IMR-90 (cell line): ENCODE measurements around the gene PID1. TPM values are rescaled to one million over a fixed set of nuclear protein-coding genes. Genes with fewer than 3 reads are reported as not detected.

ENCODE experiments used
- ATAC-seq: fragments of 200-7000 bp; cut with Tn5 transposase; 2 replicates; pipeline ENCODE4 v1.9.1; 2020; ENCODE audit warnings: low read depth, mild to moderate bottlenecking, moderate library complexity
- BruUV-seq: library from RNA; stranded (reverse); fragments of 400-500 nt; replicated peaks from 2 replicates; lab custom pipeline; 2021; lab: Mats Ljungman, UMichigan
- CTCF ChIA-PET: fragments of 300-600 bp; formaldehyde crosslinking; extraction: SDS; loops from one replicate; lab custom pipeline; 2021; ENCODE audit warnings: antibody characterized with exemption; lab: Yijun Ruan, JAX
- POLR2A ChIA-PET: fragments of 300-600 bp; sonication (Branson Sonifier 250); formaldehyde crosslinking; loops from one replicate; lab custom pipeline; 2022; ENCODE audit warnings: antibody characterized with exemption; ENCODE audit not compliant: unreplicated experiment; lab: Charles Lee
- DNase-seq: peaks from one replicate; pipeline ENCODE4 v3.0.0; 2013
- H2AFZ ChIP-seq: replicated peaks from 2 replicates; pipeline ENCODE3; 2013; ENCODE audit warnings: low read length, mild to moderate bottlenecking; ENCODE audit not compliant: poor library complexity
- H2AK5ac ChIP-seq: 2 replicates; pipeline ENCODE4 v1.6.1; 2013; ENCODE audit warnings: low read depth, low read length, inconsistent platforms
- H2AK9ac ChIP-seq: replicated peaks from 2 replicates; pipeline ENCODE3; 2013; ENCODE audit warnings: mild to moderate bottlenecking, low read depth, low read length, moderate library complexity; ENCODE audit not compliant: poor library complexity
- H2BK120ac ChIP-seq: 2 replicates; pipeline ENCODE4 v1.6.1; 2013; ENCODE audit warnings: low read depth, low read length, inconsistent platforms
- H2BK15ac ChIP-seq: 3 replicates; pipeline ENCODE4 v1.6.1; 2013; ENCODE audit warnings: low read depth, low read length, inconsistent platforms
- H2BK20ac ChIP-seq: 2 replicates; pipeline ENCODE4 v1.6.1; 2013; ENCODE audit warnings: low read depth, mild to moderate bottlenecking, inconsistent platforms, low read length, moderate library complexity
- H2BK5ac ChIP-seq: 2 replicates; pipeline ENCODE4 v1.6.1; 2013; ENCODE audit warnings: mild to moderate bottlenecking, low read depth, low read length, inconsistent platforms; ENCODE audit not compliant: poor library complexity, severe bottlenecking
- H3K14ac ChIP-seq: replicated peaks from 2 replicates; pipeline ENCODE4 v1.6.1; 2013; ENCODE audit warnings: low read depth, low read length, inconsistent platforms
- H3K18ac ChIP-seq: 2 replicates; pipeline ENCODE4 v1.6.1; 2013; ENCODE audit warnings: low read depth, low read length, control low read depth
- H3K23ac ChIP-seq: 2 replicates; pipeline ENCODE4 v1.6.1; 2013; ENCODE audit warnings: low read depth, low read length, inconsistent platforms
- H3K27ac ChIP-seq: 2 replicates; pipeline ENCODE4 v1.5.1; 2013; ENCODE audit warnings: mild to moderate bottlenecking, control low read depth, low read length; ENCODE audit not compliant: insufficient read depth
- H3K27me3 ChIP-seq: 2 replicates; pipeline ENCODE4 v1.6.1; 2013; ENCODE audit warnings: low read length; ENCODE audit not compliant: control insufficient read depth, insufficient read depth
- H3K36me3 ChIP-seq: 2 replicates; pipeline ENCODE4 v1.6.1; 2013; ENCODE audit warnings: low read length, mixed read lengths; ENCODE audit not compliant: control insufficient read depth, insufficient read depth
- H3K4ac ChIP-seq: 2 replicates; pipeline ENCODE4 v1.6.1; 2013; ENCODE audit warnings: low read depth, low read length, inconsistent platforms
- H3K4me1 ChIP-seq: 2 replicates; pipeline ENCODE4 v1.6.1; 2013; ENCODE audit warnings: low read length, mixed read lengths; ENCODE audit not compliant: control insufficient read depth, insufficient read depth
- H3K4me2 ChIP-seq: 2 replicates; pipeline ENCODE4 v1.6.1; 2013; ENCODE audit warnings: low read depth, mild to moderate bottlenecking, control low read depth, low read length, moderate library complexity
- H3K4me3 ChIP-seq: 2 replicates; pipeline ENCODE4 v1.5.1; 2013; ENCODE audit warnings: low read depth, mild to moderate bottlenecking, control low read depth, low read length, moderate library complexity; ENCODE audit not compliant: insufficient read depth
- H3K56ac ChIP-seq: 2 replicates; pipeline ENCODE4 v1.6.1; 2013; ENCODE audit warnings: low read length, inconsistent platforms; ENCODE audit not compliant: insufficient read depth; ENCODE audit errors: extremely low read depth
- H3K79me1 ChIP-seq, 2 experiments: 2 replicates each; pipeline ENCODE4 v1.6.1; 2013; ENCODE audit warnings: low read length in 2 of 2, inconsistent platforms in 1 of 2, low read depth in 1 of 2
- H3K9ac ChIP-seq: 2 replicates; pipeline ENCODE4 v1.6.1; 2013; ENCODE audit warnings: low read depth, low read length, control low read depth
- H3K9me1 ChIP-seq: 2 replicates; pipeline ENCODE4 v1.6.1; 2013; ENCODE audit warnings: low read length, inconsistent platforms; ENCODE audit not compliant: insufficient read depth
- H3K9me3 ChIP-seq: 2 replicates; pipeline ENCODE4 v1.6.1; 2013; ENCODE audit warnings: low read length; ENCODE audit not compliant: control insufficient read depth, insufficient read depth
- H4K20me1 ChIP-seq: 2 replicates; pipeline ENCODE4 v1.6.1; 2013; ENCODE audit warnings: low read length, inconsistent platforms; ENCODE audit not compliant: insufficient read depth
- H4K5ac ChIP-seq: 2 replicates; pipeline ENCODE4 v1.6.1; 2013; ENCODE audit warnings: mild to moderate bottlenecking, low read depth, low read length, control low read depth
- H4K8ac ChIP-seq, 2 experiments: 2 replicates each; pipeline ENCODE4 v1.6.1; 2013; ENCODE audit warnings: low read depth in 2 of 2, low read length in 2 of 2, control low read depth in 1 of 2, inconsistent platforms in 1 of 2
- H4K91ac ChIP-seq: 2 replicates; pipeline ENCODE4 v1.6.1; 2013; ENCODE audit warnings: low read depth, low read length, inconsistent platforms; ENCODE audit not compliant: insufficient read depth
- BHLHE40 ChIP-seq: fragments of 150-350 bp; IDR thresholded peaks from 2 replicates; pipeline ENCODE4 v1.6.1; 2016; ENCODE audit warnings: mild to moderate bottlenecking, low read depth, low read length
- CTCF ChIP-seq: conservative IDR thresholded peaks from 2 replicates; pipeline ENCODE4 v1.5.1; 2012; ENCODE audit warnings: mild to moderate bottlenecking, low read depth, low read length, improper control_type of control experiment
- MAFK ChIP-seq: IDR thresholded peaks from 2 replicates; pipeline ENCODE4 v1.6.1; 2012; ENCODE audit warnings: low read depth, low read length, improper control_type of control experiment
- SMC3 ChIP-seq: fragments of 150-350 bp; IDR thresholded peaks from 2 replicates; pipeline ENCODE4 v1.6.1; 2016; ENCODE audit warnings: low read depth, mild to moderate bottlenecking, antibody characterized with exemption, low read length, moderate library complexity
- WGBS, 2 experiments: methylation state at CpG; one replicate each; pipeline versions ENCODE4 v1.1.5 to v1.1.7; 2013; ENCODE audit warnings: missing lambda C conversion rate in 2 of 2; ENCODE audit not compliant: insufficient read length in 1 of 2; ENCODE audit errors: extremely low coverage in 2 of 2; 5-methylcytosine and 5-hydroxymethylcytosine counted together
- dilution Hi-C: fragments of 300-500 bp; cut with HindIII; formaldehyde crosslinking; loops from one replicate; pipeline ENCODE4 v1.14.3; 2018; ENCODE audit warnings: low sequenced_read_pairs; ENCODE audit not compliant: unreplicated experiment
- in situ Hi-C: fragments of 300-500 bp; cut with MboI; formaldehyde crosslinking; loops from 3 replicates; pipeline ENCODE4 v1.14.3; 2019; ENCODE audit warnings: low sequenced_read_pairs, inconsistent platforms, mixed read lengths
- intact Hi-C: fragments of 100-400 bp; cut with micrococcal nuclease; formaldehyde crosslinking; loops from 2 replicates; pipeline ENCODE4 v1.10.0; 2022
- polyA plus RNA-seq, 3 experiments: library from polyadenylated mRNA; depleted of rRNA; stranded (reverse); fragments of >200 nt; gene quantifications; 2 replicates each; pipeline ENCODE4 v1.2.3, GENCODE V29; 2012; ENCODE audit warnings: low replicate concordance in 1 of 3
- total RNA-seq: library from RNA; depleted of rRNA; stranded (reverse); fragments of >200 nt; gene quantifications from 2 replicates; pipeline ENCODE4 v1.2.3, GENCODE V29; 2012

Gene PID1
- total and polyA plus RNA-seq, 2 of the 4 experiments (the other 2 are of a cell fraction), result 0.90 to 1.9 TPM

GRCh38 chr2:229175497-229175863, 95.6 kb downstream of the PID1 start:
- Histone ChIP-seq H2AFZ (no peak overlapping the region), H2BK20ac (no peak overlapping the region), H4K5ac (no peak overlapping the region), H2BK5ac (no peak overlapping the region), H3K18ac (no peak overlapping the region), H3K9me1 (no peaks in the 10 kb centered on the region), H4K91ac (no peak overlapping the region), H3K4me2 (no peak overlapping the region), H3K27me3 (no peaks in the 10 kb centered on the region), H2BK15ac (no peak overlapping the region), H3K27ac (no peak overlapping the region), H3K79me1 (no peaks in the 10 kb centered on the region), H2BK120ac (no peak overlapping the region), H3K56ac (no peak overlapping the region), H2AK5ac (no peak overlapping the region), H3K4ac (no peak overlapping the region), H3K23ac (no peak overlapping the region), H3K36me3 (no peaks in the 10 kb centered on the region), H3K14ac (no peak overlapping the region), H3K9ac (no peak overlapping the region), H3K9me3 (peaks cover 6% of the 10 kb centered on the region), H3K4me1 (no peaks in the 10 kb centered on the region), H2AK9ac (no peak overlapping the region), H3K4me3 (no peak overlapping the region), H4K8ac (no peak overlapping the region), H4K20me1 (no peaks in the 10 kb centered on the region)
- dilution Hi-C loops (no loop called here), intact Hi-C loops (no loop called here), in situ Hi-C loops (no loop called here)
- no peak for ATAC-seq
- BruUV-seq, result no TSS peak
- ChIA-PET CTCF (interaction anchor here (0.6 kb wide), 1 partner anchor 44 kb away, joined by 3 read pairs; no protein-coding TSS in a partner anchor), POLR2A (no interaction called here)
- no CpG with 5 or more reads among the region's 1 CpG for WGBS, 2 experiments
- no peak for DNase-seq
- no peak for TF ChIP-seq BHLHE40
- no peak for TF ChIP-seq SMC3
- TF ChIP-seq MAFK, result no peak
- TF ChIP-seq CTCF, result no peak
